Measurements from ENCODE around the gene DDR1. TPM values are rescaled to one million over a fixed set of nuclear protein-coding genes. Genes with fewer than 3 reads are reported as not detected.

DDR1 gene
- total RNA-seq, 1 donor from 2014 or later: 80.9 TPM

GRCh38 chr6:30937265-30937664 lies 52.9 kb downstream of the DDR1 start:
- TF ChIP-seq CTCF (IDR thresholded peaks at IDR 0.05): no peak
- H3K27ac ChIP-seq: peak overlapping the region; percentile 31
- H3K4me3 ChIP-seq: peak overlapping the region; percentile 39
- ATAC-seq (peak; percentile 64), DNase-seq (peak; percentile 71)
- intact Hi-C loops (cut with DNase I): no loop called here
- no peaks in the 10 kb centered on the region for H3K9me3 ChIP-seq
- no peaks in the 10 kb centered on the region for H3K36me3 ChIP-seq
- H3K27me3 ChIP-seq (ENCODE audit: low read depth): no peaks in the 10 kb centered on the region
- H3K4me1 ChIP-seq: peaks cover 29% of the 10 kb centered on the region

- H3K27me3 ChIP-seq (ENCODE audit: low read depth): no peaks in the 10 kb centered on the region
- intact Hi-C loops (cut with DNase I): no loop called here
- TF ChIP-seq CTCF (IDR thresholded peaks at IDR 0.05): no peak
- no peak overlapping the region for H3K4me3 ChIP-seq
- no peaks in the 10 kb centered on the region for H3K9me3 ChIP-seq
- DNase-seq (no peak), ATAC-seq (no peak)
- H3K36me3 ChIP-seq: no peaks in the 10 kb centered on the region
- peaks cover 31% of the 10 kb centered on the region for H3K4me1 ChIP-seq
- H3K27ac ChIP-seq: no peak overlapping the region
These were observed 54.4 kb downstream of the DDR1 start for GRCh38 chr6:30938730-30939129.

GRCh38 chr6:30939473-30939872 lies 55.2 kb downstream of the DDR1 start:
- DNase-seq (no peak), ATAC-seq (no peak)
- Histone ChIP-seq H3K9me3 (no peaks in the 10 kb centered on the region), H3K36me3 (no peaks in the 10 kb centered on the region), H3K4me1 (peaks cover 24% of the 10 kb centered on the region), H3K27me3 (ENCODE audit: low read depth) (no peaks in the 10 kb centered on the region), H3K4me3 (no peak overlapping the region), H3K27ac (no peak overlapping the region)
- intact Hi-C loops (cut with DNase I): no loop called here
- TF ChIP-seq CTCF (IDR thresholded peaks at IDR 0.05): no peak

- Histone ChIP-seq H3K4me1 (peaks cover 22% of the 10 kb centered on the region), H3K36me3 (no peaks in the 10 kb centered on the region), H3K9me3 (no peaks in the 10 kb centered on the region), H3K4me3 (no peak within 1 kb of the TSS), H3K27me3 (ENCODE audit: low read depth) (no peaks in the 10 kb centered on the region), H3K27ac (no peak within 1 kb of the TSS)
- DNase-seq (no peak), ATAC-seq (no peak)
- intact Hi-C loops (cut with DNase I): no loop called here
- TF ChIP-seq CTCF (IDR thresholded peaks at IDR 0.05): no peak
These were observed 56.2 kb downstream of the DDR1 start, which contains the start of gene MUCL3 for GRCh38 chr6:30940361-30940986. MUCL3 (plus strand) TSS chr6:30940973; CDS start chr6:30941000, 27 bp downstream.

- Histone ChIP-seq H3K4me3 (no peak overlapping the region), H3K27ac (no peak overlapping the region), H3K9me3 (no peaks in the 10 kb centered on the region), H3K4me1 (peaks cover 22% of the 10 kb centered on the region), H3K27me3 (ENCODE audit: low read depth) (no peaks in the 10 kb centered on the region), H3K36me3 (no peaks in the 10 kb centered on the region)
- DNase-seq (peak; percentile 89), ATAC-seq (peak; percentile 93)
- intact Hi-C loops (cut with DNase I): no loop called here
- TF ChIP-seq CTCF (IDR thresholded peaks at IDR 0.05): peak; percentile 46
These were observed 58.2 kb downstream of the DDR1 start for GRCh38 chr6:30942338-30943060.

All from lower lobe of right lung (tissue), 2 donors.